ENCODE measurements around the gene LAMTOR2.

GRCh38 chr1:156079762-156080161 lies 25.2 kb downstream of the LAMTOR2 start:
- TF ChIP-seq POLR2A (IDR thresholded peaks at IDR 0.05; ENCODE audit: low read depth, low read length) (no peak), POLR2AphosphoS5 (IDR thresholded peaks at IDR 0.05; ENCODE audit: low read depth, low read length) (no peak)
